ENCODE measurements around the gene ADAMTS6. TPM values are rescaled to one million over a fixed set of nuclear protein-coding genes. Genes with fewer than 3 reads are reported as not detected.
"Not testable (repeated sequence)": the region's sequence is repeated elsewhere in the genome, so short reads cannot be mapped to it uniquely, and the experiment has no call there.

Gene ADAMTS6
- total RNA-seq, 1 donor from 2014 or later: 1.5 TPM

DNA sequence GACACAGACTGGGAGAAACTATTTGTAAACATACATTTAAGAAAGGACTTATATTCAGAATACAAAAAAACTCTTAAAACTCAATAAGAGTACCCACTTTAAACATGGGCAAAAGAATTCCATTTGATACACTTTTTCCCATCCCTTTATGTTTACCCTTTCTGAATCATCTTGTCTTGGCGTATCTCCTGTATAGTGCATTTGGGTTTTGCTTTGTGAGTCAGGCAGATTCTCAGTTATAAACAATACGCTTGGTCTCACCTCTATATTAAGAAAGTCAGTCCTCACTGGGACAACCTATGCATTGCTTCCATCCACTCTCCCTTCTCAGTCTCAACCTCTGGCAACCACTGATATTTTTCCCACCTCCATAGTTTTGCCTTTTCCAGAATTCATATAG is 27.3 kb upstream of the ADAMTS6 start:
- no peak for DNase-seq
- Histone ChIP-seq H3K27ac (replicated peaks) (no peak overlapping the region), H3K27me3 (ENCODE audit: low read depth) (no peaks in the 10 kb centered on the region), H3K36me3 (no peaks in the 10 kb centered on the region), H3K4me3 (no peak overlapping the region), H3K9me3 (replicated peaks) (no peaks in the 10 kb centered on the region), H3K4me1 (no peaks in the 10 kb centered on the region)
- intact Hi-C loops (cut with micrococcal nuclease): no loop called here
- TF ChIP-seq, protein P1, sequence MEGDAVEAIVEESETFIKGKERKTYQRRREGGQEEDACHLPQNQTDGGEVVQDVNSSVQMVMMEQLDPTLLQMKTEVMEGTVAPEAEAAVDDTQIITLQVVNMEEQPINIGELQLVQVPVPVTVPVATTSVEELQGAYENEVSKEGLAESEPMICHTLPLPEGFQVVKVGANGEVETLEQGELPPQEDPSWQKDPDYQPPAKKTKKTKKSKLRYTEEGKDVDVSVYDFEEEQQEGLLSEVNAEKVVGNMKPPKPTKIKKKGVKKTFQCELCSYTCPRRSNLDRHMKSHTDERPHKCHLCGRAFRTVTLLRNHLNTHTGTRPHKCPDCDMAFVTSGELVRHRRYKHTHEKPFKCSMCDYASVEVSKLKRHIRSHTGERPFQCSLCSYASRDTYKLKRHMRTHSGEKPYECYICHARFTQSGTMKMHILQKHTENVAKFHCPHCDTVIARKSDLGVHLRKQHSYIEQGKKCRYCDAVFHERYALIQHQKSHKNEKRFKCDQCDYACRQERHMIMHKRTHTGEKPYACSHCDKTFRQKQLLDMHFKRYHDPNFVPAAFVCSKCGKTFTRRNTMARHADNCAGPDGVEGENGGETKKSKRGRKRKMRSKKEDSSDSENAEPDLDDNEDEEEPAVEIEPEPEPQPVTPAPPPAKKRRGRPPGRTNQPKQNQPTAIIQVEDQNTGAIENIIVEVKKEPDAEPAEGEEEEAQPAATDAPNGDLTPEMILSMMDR (IDR thresholded peaks at IDR 0.05; ENCODE audit: borderline replicate concordance): no peak

DNA sequence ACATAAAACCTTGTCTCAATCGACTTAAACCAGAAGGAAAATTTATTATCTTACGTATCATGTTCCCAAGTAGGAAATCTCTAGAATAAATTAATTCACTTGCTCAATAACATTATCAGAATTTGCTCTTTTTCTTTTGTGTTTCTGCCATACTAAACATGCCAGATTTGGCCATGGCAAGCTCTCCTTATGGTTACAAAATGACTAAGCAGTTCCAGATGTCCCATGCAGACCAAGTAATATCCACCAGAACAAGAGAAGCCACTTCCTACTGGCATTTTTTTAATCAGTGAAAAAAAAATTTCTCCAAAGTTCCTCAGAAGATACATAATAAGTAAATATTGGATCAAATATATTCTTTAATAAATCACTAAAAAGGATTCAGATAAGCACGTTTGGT is 25.2 kb upstream of the ADAMTS6 start:
- Histone ChIP-seq H3K9me3 (replicated peaks) (no peaks in the 10 kb centered on the region), H3K4me3 (no peak overlapping the region), H3K27me3 (ENCODE audit: low read depth) (no peaks in the 10 kb centered on the region), H3K27ac (replicated peaks) (no peak overlapping the region), H3K36me3 (no peaks in the 10 kb centered on the region), H3K4me1 (no peaks in the 10 kb centered on the region)
- no peak for DNase-seq
- TF ChIP-seq, protein P1 (IDR thresholded peaks at IDR 0.05; ENCODE audit: borderline replicate concordance): no peak
- intact Hi-C loops (cut with micrococcal nuclease): no loop called here

DNA sequence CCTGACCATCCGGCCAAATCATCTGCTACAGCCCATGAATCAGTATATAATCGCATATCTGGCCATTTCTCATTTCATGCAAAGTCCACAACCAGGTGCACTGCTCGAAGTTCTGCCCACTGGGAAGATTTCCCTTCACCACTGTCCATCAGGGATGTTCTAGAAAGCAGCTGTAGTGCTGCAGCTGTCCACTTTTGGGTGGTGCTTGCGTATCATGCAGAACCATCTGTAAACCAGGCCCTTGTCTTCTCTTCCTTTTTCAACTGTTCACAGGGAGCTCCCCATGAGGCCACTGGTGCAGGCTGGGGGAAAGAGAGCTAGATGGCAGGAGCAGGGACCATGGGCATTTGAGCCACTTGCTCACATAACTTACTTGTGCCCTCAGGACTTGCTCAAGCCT is 7.4 kb upstream of the ADAMTS6 start:
- Histone ChIP-seq H3K9me3 (replicated peaks) (no peaks in the 10 kb centered on the region), H3K27me3 (ENCODE audit: low read depth) (no peaks in the 10 kb centered on the region), H3K4me1 (no peaks in the 10 kb centered on the region), H3K27ac (replicated peaks) (no peak overlapping the region), H3K4me3 (no peak overlapping the region), H3K36me3 (no peaks in the 10 kb centered on the region)
- no peak for DNase-seq
- intact Hi-C loops (cut with micrococcal nuclease): loop anchor here (10.0 kb wide), 2 partner anchors 384 to 854 kb away; no protein-coding TSS in a partner anchor
- TF ChIP-seq, protein P1 (IDR thresholded peaks at IDR 0.05; ENCODE audit: borderline replicate concordance): no peak

DNA sequence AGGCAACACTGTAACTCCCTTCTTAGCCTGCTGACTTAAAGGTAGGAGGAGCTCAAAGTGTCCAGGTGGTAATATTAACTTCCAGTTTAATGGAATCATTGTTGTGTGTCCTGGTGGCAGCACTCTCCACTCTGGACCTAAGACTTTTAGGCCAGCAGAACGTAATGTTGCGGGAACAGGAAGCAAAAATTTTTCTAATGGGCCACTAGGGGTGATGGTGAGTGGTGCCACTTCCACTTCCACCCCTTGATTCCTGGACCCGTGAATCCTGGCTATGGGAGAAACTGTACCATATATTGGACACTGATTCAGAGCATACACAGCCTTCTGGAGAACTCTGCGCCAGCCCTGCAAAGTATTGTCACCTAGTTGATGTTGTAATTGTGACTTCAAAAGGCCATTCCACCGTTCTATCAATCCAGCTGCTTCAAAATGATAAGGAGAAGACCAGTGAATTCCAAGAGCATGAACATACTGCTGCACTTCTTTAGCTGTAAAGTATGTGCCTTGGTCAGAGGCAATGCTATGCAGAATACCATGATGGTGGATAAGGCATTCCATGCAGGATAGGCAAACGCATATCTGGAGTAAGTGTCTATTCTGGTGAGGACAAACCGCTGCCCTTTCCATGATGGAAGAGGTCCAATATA is 6.4 kb upstream of the ADAMTS6 start:
- H3K27me3 ChIP-seq (ENCODE audit: low read depth); H3K4me3 ChIP-seq; H3K36me3 ChIP-seq; H3K9me3 ChIP-seq (replicated peaks); H3K4me1 ChIP-seq; H3K27ac ChIP-seq (replicated peaks); DNase-seq: not testable (repeated sequence)
- intact Hi-C loops (cut with micrococcal nuclease): loop anchor here (10.0 kb wide), 2 partner anchors 383 to 853 kb away; no protein-coding TSS in a partner anchor

DNA sequence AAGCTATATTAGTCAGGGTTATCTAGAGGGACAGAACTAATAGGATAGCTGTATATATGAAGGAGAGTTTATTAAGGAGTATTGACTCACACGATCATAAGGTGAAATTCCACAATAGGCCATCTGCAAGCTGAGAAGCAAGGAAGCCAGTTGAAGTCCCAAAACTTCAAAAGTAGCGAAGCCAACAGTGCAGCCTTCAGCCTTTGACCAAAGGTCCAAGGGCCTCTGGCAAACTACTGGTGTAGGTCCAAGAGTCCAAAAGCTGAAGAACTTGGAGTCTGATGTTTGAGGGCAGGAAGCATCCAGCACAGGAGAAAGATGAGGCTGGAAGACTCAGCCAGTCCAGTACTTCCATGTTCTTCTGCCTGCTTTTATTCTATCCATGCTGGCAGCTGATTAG is 5.1 kb upstream of the ADAMTS6 start:
- not testable (repeated sequence) for H3K9me3 ChIP-seq (replicated peaks); H3K27me3 ChIP-seq (ENCODE audit: low read depth); H3K27ac ChIP-seq (replicated peaks); H3K36me3 ChIP-seq; H3K4me3 ChIP-seq; DNase-seq; H3K4me1 ChIP-seq
- intact Hi-C loops (cut with micrococcal nuclease): loop anchor here (10.0 kb wide), 2 partner anchors 382 to 852 kb away; no protein-coding TSS in a partner anchor

DNA sequence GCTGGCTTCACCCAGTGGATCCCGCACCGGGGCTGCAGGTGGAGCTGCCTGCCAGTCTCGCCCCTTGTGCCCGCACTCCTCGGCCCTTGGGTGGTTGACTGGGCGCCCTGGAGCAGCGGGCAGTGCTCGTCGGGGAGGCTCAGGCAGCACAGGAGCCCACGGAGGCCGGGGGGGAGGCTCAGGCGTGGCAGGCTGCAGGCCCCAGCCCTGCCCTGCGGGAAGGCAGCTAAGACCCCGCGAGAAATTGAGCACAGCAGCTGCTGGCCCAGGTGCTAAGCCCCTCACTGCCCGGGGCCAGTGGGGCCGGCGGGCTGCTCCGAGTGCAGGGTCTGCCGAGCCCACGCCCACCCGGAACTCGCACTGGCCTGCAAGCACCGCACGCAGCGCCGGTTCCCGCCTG is 3.7 kb upstream of the ADAMTS6 start:
- no peak overlapping the region for H3K4me3 ChIP-seq
- TF ChIP-seq, protein P1 (IDR thresholded peaks at IDR 0.05; ENCODE audit: borderline replicate concordance): no peak
- no peak overlapping the region for H3K27ac ChIP-seq (replicated peaks)
- peaks cover 18% of the 10 kb centered on the region for H3K4me1 ChIP-seq
- no peak for DNase-seq
- H3K27me3 ChIP-seq (ENCODE audit: low read depth): no peaks in the 10 kb centered on the region
- no peaks in the 10 kb centered on the region for H3K36me3 ChIP-seq
- H3K9me3 ChIP-seq (replicated peaks): no peaks in the 10 kb centered on the region
- intact Hi-C loops (cut with micrococcal nuclease): loop anchor here (10.0 kb wide), 2 partner anchors 381 to 851 kb away; no protein-coding TSS in a partner anchor

All from left ventricle myocardium inferior (tissue), 1 donor.